HG03060 (cell line): ENCODE results near the gene MATN1.

Experiments used
- ATAC-seq: cut with Tn5 transposase; IDR thresholded peaks from one replicate; pipeline ENCODE4 v1.9.1; 2021; ENCODE audit warnings: low read depth, moderate number of reproducible peaks; ENCODE audit not compliant: unreplicated experiment

The MATN1 gene

GRCh38 chr1:30758121-30758688 is 34.8 kb upstream of the MATN1 start:
- no peak for ATAC-seq

GRCh38 chr1:30757352-30758120 is 34.2 kb upstream of the MATN1 start, which contains the start of gene LAPTM5:
TSS of gene LAPTM5 (minus strand) at chr1:30757774. CDS start at chr1:30757745, 29 bp downstream.
- no peak for ATAC-seq

- no peak for ATAC-seq
Measured at GRCh38 chr1:30756545-30757351, 33.4 kb upstream of the MATN1 start.

- ATAC-seq = no peak
Measured at GRCh38 chr1:30756206-30756544, 32.8 kb upstream of the MATN1 start.

GRCh38 chr1:30755746-30756145 is 32.4 kb upstream of the MATN1 start:
- no peak for ATAC-seq

GRCh38 chr1:30755334-30755733 is 31.9 kb upstream of the MATN1 start:
- no peak for ATAC-seq

GRCh38 chr1:30754684-30755171 is 31.3 kb upstream of the MATN1 start:
- peak; percentile 44 for ATAC-seq

- ATAC-seq = no peak
Measured at GRCh38 chr1:30753660-30754123, 30.3 kb upstream of the MATN1 start.

- ATAC-seq = no peak
Measured at GRCh38 chr1:30753118-30753517, 29.7 kb upstream of the MATN1 start.

GRCh38 chr1:30752651-30752908 is 29.2 kb upstream of the MATN1 start:
- no peak for ATAC-seq

- ATAC-seq = no peak
Measured at GRCh38 chr1:30751830-30752650, 28.7 kb upstream of the MATN1 start.

- no peak for ATAC-seq
Measured at GRCh38 chr1:30750731-30751291, 27.4 kb upstream of the MATN1 start.

- ATAC-seq = no peak
Measured at GRCh38 chr1:30749691-30750583, 26.6 kb upstream of the MATN1 start.

GRCh38 chr1:30748699-30749401 is 25.5 kb upstream of the MATN1 start:
- no peak for ATAC-seq

- ATAC-seq = no peak
Measured at GRCh38 chr1:30748098-30748698, 24.8 kb upstream of the MATN1 start.

GRCh38 chr1:30747033-30748008 is 23.9 kb upstream of the MATN1 start:
- ATAC-seq = no peak
